ENCODE data around the gene STAB2. TPM values are rescaled to one million over a fixed set of nuclear protein-coding genes. Genes with fewer than 3 reads are reported as not detected.
A peak's percentile ranks its signal among the peaks of the same experiment; 100 is the strongest.

The STAB2 gene
- total and polyA plus RNA-seq, 4 donors, result 0.21 to 0.45 TPM; not detected in 2

DNA sequence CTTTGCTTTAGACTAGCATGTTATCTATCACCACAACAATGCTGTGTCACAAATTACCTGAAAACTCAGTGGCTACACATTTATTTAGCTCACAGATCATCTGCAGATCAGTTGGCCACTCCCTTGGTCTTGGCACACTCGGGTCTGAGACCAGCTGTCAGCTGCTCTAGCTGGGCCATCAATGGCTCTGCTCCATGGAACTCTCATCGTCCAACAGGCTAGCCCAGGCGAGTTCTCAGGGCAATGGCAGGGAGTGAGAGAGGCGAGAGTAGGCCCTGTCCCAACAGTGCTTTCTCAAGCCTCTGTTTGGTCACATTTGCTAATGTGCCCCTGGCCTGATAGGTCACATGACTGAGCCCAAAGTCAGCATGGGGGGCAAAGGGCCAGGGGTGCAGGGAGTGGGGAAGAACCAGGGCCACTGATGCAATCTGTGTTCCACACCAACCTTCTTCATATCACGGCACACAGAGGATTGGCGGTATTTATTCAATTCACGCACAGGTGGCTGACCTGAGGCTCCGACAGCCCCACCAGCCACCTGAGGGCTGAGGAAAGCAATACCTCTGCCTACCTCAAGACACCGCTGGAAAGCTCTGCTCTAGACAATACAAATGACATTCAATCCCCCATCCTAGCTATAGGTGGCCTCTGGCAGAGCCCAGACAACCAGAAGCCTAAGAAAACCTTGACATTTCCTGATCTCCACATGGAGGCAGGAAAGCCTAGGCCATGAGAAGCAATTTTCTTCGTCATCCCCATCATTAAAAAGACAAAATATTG lies 171.4 kb downstream of the STAB2 start:
- H3K9me3 ChIP-seq (ENCODE audit: control insufficient read depth, low read length), result no peaks in the 10 kb centered on the region
- WGBS, 2 donors, result 86 to 94% methylated on average over 10 of the region's 10 CpGs
- ATAC-seq (ENCODE audit: low FRiP score) (no peak), DNase-seq (no peak)
- intact Hi-C loops (cut with DNase I), result no loop called here
- H3K36me3 ChIP-seq (ENCODE audit: control insufficient read depth in 1 of 2, insufficient read depth in 2 of 2, low read length in 1 of 2), result peaks cover 0 to 3% of the 10 kb centered on the region in 2 donors
- no peak overlapping the region for H3K4me3 ChIP-seq (ENCODE audit: low read length in 2 of 2)
- H3K27me3 ChIP-seq (ENCODE audit: control insufficient read depth in 1 of 2, insufficient read depth in 2 of 2, low read length in 1 of 2), result no peaks in the 10 kb centered on the region
- no peak overlapping the region for H3K27ac ChIP-seq (ENCODE audit: low read depth in 1 of 2, low read length in 2 of 2)
- no peaks in the 10 kb centered on the region for H3K4me1 ChIP-seq (ENCODE audit: control insufficient read depth in 1 of 2, insufficient read depth in 2 of 2, low read length in 2 of 2)

DNA sequence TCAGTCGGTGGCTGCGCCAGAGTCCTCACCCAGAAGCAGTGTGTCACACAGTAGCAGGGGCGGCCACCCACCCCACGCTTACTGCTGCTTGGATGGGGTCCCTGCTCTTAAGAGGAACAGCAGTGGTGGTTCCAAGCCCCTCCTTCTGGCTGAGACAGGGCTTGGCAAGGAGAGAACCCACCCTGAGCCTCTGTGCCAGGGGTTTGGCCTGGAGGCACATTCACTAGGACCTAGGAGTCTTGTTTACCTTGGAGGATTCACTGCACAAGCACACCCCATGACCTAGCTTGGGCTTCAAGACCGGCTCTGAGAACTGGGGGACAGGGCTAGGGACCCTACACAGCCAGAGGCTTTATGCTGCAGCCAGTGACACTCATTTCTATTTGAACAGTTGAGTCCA lies 175.4 kb downstream of the STAB2 start:
- Histone ChIP-seq H3K36me3 (ENCODE audit: control insufficient read depth in 1 of 2, insufficient read depth in 2 of 2, low read length in 1 of 2) (peaks cover 2 to 13% of the 10 kb centered on the region in 2 donors), H3K4me3 (ENCODE audit: low read length in 2 of 2) (no peak overlapping the region), H3K27ac (ENCODE audit: low read depth in 1 of 2, low read length in 2 of 2) (no peak overlapping the region), H3K4me1 (ENCODE audit: control insufficient read depth in 1 of 2, insufficient read depth in 2 of 2, low read length in 2 of 2) (no peaks in the 10 kb centered on the region), H3K9me3 (ENCODE audit: control insufficient read depth, low read length) (no peaks in the 10 kb centered on the region), H3K27me3 (ENCODE audit: control insufficient read depth in 1 of 2, insufficient read depth in 2 of 2, low read length in 1 of 2) (no peaks in the 10 kb centered on the region)
- intact Hi-C loops (cut with DNase I), result no loop called here
- ATAC-seq (ENCODE audit: low FRiP score) (no peak), DNase-seq (no peak)
- 36 to 38% methylated on average over 5 of the region's 5 CpGs for WGBS, 2 donors

DNA sequence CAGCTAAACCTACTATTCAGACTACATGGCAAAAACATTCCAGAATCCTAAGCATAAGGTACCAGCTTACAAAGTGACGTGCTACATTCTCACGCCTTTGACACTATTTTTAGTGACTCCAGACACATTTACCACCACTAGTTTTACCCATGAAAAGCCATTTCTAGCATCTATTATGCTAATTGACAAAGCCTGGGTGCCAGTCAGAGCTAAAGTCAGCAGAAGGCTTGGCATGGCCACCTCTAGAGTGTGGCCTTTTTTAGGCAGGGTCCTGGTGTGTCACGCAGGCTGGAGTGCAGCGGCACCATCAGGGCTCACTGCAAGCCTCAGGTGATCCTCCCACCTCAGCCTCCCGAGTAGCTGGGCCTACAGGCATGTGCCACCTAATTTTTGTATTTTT lies 178.2 kb downstream of the STAB2 start:
- intact Hi-C loops (cut with DNase I), result no loop called here
- DNase-seq (no peak), ATAC-seq (ENCODE audit: low FRiP score) (no peak)
- Histone ChIP-seq H3K4me1 (ENCODE audit: control insufficient read depth in 1 of 2, insufficient read depth in 2 of 2, low read length in 2 of 2) (no peaks in the 10 kb centered on the region), H3K36me3 (ENCODE audit: control insufficient read depth in 1 of 2, insufficient read depth in 2 of 2, low read length in 1 of 2) (peaks cover 6 to 20% of the 10 kb centered on the region in 2 donors), H3K9me3 (ENCODE audit: control insufficient read depth, low read length) (no peaks in the 10 kb centered on the region), H3K4me3 (ENCODE audit: low read length in 2 of 2) (no peak overlapping the region), H3K27ac (ENCODE audit: low read depth in 1 of 2, low read length in 2 of 2) (no peak overlapping the region), H3K27me3 (ENCODE audit: control insufficient read depth in 1 of 2, insufficient read depth in 2 of 2, low read length in 1 of 2) (no peaks in the 10 kb centered on the region)
- 90 to 93% methylated on average over 5 of the region's 5 CpGs for WGBS, 2 donors

DNA sequence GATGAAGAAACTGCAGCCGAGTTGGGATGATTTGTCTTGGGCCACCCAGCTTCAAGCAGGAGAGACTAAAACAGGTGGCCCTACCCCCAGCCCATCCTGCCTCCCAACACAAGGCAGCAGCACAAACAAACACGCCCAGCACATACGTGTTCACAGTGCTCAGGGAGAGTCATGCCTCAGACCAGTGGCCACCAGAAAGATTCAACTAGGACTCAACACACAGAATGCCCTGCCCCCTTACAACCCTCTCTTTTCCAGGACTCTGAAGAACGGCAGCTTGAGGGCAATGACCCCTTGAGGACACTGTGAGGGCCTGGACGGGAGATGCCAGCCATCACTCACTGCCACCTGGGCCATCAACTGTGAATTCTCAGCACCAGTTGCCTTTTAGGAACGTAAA lies 179.0 kb downstream of the STAB2 start:
- Histone ChIP-seq H3K27me3 (ENCODE audit: control insufficient read depth in 1 of 2, insufficient read depth in 2 of 2, low read length in 1 of 2) (no peaks in the 10 kb centered on the region), H3K9me3 (ENCODE audit: control insufficient read depth, low read length) (no peaks in the 10 kb centered on the region), H3K4me1 (ENCODE audit: control insufficient read depth in 1 of 2, insufficient read depth in 2 of 2, low read length in 2 of 2) (no peaks in the 10 kb centered on the region), H3K4me3 (ENCODE audit: low read length in 2 of 2) (no peak overlapping the region), H3K27ac (ENCODE audit: low read depth in 1 of 2, low read length in 2 of 2) (no peak overlapping the region), H3K36me3 (ENCODE audit: control insufficient read depth in 1 of 2, insufficient read depth in 2 of 2, low read length in 1 of 2) (peaks cover 8 to 22% of the 10 kb centered on the region in 2 donors)
- DNase-seq (no peak), ATAC-seq (ENCODE audit: low FRiP score) (no peak)
- intact Hi-C loops (cut with DNase I), result no loop called here
- 88 to 91% methylated on average over 6 of the region's 6 CpGs for WGBS, 2 donors

DNA sequence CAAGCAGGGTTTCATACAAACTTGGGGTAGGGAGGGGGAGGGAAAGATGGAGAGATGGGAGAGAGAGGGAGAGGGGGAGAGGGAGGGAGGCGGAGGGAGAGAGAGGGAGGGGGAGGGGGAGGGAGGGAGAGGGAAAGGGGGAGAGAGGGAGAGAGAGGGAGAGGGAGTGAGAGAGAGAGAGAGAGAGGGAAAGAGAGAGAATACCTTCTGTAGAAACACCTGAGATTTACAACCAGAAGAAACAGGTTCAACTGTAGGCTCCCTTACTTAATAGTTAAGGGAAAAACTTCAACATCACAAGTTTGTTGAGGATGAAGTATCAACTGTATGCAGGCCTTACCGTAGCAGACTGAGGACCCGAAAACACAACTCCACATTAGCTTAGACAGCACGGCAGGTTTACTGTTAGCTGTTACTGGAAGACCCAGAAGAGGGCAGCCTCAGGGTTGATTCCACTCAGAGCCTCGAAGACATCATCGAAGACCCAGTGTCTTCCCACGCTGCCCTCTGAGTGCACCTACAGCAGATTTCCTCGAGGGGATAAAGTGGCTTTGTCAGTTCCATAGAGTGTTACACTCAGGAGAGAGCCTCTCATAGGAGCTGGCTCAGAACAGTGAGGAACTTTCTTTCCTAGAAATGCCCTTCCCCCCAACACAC lies 181.5 kb downstream of the STAB2 start:
- intact Hi-C loops (cut with DNase I), result no loop called here
- no peaks in the 10 kb centered on the region for H3K27me3 ChIP-seq (ENCODE audit: control insufficient read depth in 1 of 2, insufficient read depth in 2 of 2, low read length in 1 of 2)
- no peak overlapping the region for H3K4me3 ChIP-seq (ENCODE audit: low read length in 2 of 2)
- ATAC-seq (ENCODE audit: low FRiP score) (no peak), DNase-seq (no peak)
- no peaks in the 10 kb centered on the region for H3K4me1 ChIP-seq (ENCODE audit: control insufficient read depth in 1 of 2, insufficient read depth in 2 of 2, low read length in 2 of 2)
- H3K36me3 ChIP-seq (ENCODE audit: control insufficient read depth in 1 of 2, insufficient read depth in 2 of 2, low read length in 1 of 2), result peaks cover 8 to 19% of the 10 kb centered on the region in 2 donors
- no peaks in the 10 kb centered on the region for H3K9me3 ChIP-seq (ENCODE audit: control insufficient read depth, low read length)
- H3K27ac ChIP-seq (ENCODE audit: low read depth in 1 of 2, low read length in 2 of 2), result no peak overlapping the region
- 84% methylated on average over 7 of the region's 8 CpGs for WGBS, 2 donors

DNA sequence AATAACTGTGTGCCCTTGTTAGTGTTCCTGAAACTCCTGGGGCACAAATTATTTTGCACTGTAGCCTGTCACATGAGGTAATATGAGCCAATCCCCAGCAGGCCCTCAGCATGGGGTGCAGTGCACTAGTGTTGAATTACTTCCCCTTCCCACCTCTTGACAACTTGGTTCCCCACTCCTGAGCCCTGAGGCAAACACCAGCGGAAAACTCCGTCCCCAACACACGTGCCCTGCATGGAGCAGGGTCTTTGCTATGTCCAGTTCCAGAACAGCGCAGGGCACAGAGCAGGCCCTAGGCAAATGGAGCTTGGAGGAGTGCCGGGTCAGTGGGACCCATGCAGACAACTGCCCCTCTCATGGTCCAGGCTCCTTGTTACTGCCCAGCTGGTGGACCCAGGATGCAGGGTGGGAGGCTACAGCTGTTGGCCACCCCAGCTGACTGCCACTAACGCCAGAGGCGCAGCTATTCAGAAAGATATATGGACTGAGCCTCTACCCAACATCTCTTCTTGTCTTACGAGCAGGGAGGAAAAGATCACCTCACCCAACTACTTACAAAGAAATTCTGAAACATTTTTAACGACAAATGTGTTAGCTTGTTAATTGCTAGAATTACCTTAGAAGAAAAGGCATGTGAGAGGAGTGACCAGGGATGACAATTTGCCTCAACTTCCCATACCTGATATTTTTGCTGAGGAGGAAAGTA lies 182.3 kb downstream of the STAB2 start:
- Histone ChIP-seq H3K4me1 (ENCODE audit: control insufficient read depth in 1 of 2, insufficient read depth in 2 of 2, low read length in 2 of 2) (no peaks in the 10 kb centered on the region), H3K27me3 (ENCODE audit: control insufficient read depth in 1 of 2, insufficient read depth in 2 of 2, low read length in 1 of 2) (no peaks in the 10 kb centered on the region), H3K4me3 (ENCODE audit: low read length in 2 of 2) (no peak overlapping the region), H3K9me3 (ENCODE audit: control insufficient read depth, low read length) (no peaks in the 10 kb centered on the region), H3K27ac (ENCODE audit: low read depth in 1 of 2, low read length in 2 of 2) (no peak overlapping the region), H3K36me3 (ENCODE audit: control insufficient read depth in 1 of 2, insufficient read depth in 2 of 2, low read length in 1 of 2) (peaks cover 6 to 19% of the 10 kb centered on the region in 2 donors)
- intact Hi-C loops (cut with DNase I), result no loop called here
- 91% methylated on average over 9 of the region's 9 CpGs for WGBS, 2 donors
- DNase-seq (no peak), ATAC-seq (ENCODE audit: low FRiP score) (no peak)

DNA sequence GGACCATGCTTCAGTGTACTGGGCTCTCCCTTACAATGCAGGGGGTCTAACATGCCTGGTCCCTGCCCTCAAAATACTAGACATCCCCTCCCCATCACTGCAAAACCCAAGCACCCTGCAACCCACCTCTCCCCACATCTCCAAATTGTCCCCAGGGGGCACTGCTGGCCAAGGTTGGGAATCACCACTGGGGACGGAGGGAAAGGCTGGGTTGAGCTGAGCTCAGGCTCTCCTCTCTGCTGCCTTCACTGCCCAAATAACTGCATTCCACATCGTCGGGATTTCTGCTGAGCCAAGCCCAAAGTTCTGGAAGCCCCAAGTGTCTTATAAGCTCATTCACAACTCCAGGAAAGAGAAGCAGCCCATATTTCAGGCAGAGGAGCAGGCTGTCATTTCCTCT lies 184.4 kb downstream of the STAB2 start:
- intact Hi-C loops (cut with DNase I), result loop anchor here (2.0 to 5.0 kb wide), 3 partner anchors 66 to 106 kb away; no protein-coding TSS in a partner anchor
- no peaks in the 10 kb centered on the region for H3K4me1 ChIP-seq (ENCODE audit: control insufficient read depth in 1 of 2, insufficient read depth in 2 of 2, low read length in 2 of 2)
- H3K36me3 ChIP-seq (ENCODE audit: control insufficient read depth in 1 of 2, insufficient read depth in 2 of 2, low read length in 1 of 2), result peaks cover 6 to 11% of the 10 kb centered on the region in 2 donors
- H3K27me3 ChIP-seq (ENCODE audit: control insufficient read depth in 1 of 2, insufficient read depth in 2 of 2, low read length in 1 of 2), result no peaks in the 10 kb centered on the region
- H3K4me3 ChIP-seq (ENCODE audit: low read length in 2 of 2), result no peak overlapping the region
- DNase-seq, result no peak
- H3K9me3 ChIP-seq (ENCODE audit: control insufficient read depth, low read length), result no peaks in the 10 kb centered on the region
- ATAC-seq (ENCODE audit: low FRiP score), result peak; percentile 80
- no peak overlapping the region for H3K27ac ChIP-seq (ENCODE audit: low read depth in 1 of 2, low read length in 2 of 2)
- WGBS, 2 donors, result 12 to 17% methylated on average over 3 of the region's 3 CpGs

DNA sequence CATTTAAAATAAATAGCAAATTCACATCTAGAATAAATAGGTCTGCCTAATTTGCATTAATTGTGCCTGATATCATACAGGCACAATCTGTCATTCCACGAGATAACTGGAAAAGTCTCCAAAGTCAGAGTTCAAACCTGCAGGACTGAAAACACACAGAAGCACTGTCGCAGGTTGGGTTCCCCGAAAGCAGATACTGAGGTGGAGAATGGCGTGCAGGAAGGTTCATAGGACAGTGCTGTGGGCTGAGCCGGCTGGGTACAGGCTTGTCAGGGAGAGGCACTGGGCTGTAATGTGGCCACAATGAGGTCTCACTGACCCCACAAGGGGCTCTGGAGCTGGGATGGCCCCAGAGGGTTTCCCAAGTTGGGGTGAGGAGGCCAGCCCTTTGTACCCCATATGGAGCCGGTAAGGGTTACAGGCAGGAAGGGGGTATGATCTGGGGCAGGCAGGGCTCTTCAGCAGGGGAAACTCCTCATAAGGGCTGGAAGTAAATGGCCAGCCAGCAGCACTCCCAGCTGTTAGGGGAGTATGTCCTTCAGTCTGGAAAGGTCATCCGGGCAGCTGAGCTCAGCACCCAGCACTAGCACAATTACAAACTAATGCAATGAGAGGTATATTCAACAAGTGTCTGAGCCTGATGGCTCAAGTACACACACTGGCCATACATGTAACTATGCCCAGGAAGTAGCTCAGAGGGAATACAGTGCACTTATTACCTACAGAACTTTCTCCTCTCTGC lies 185.5 kb downstream of the STAB2 start:
- no peaks in the 10 kb centered on the region for H3K9me3 ChIP-seq (ENCODE audit: control insufficient read depth, low read length)
- intact Hi-C loops (cut with DNase I), result loop anchor here (5.0 kb wide), 2 partner anchors 65 to 105 kb away; no protein-coding TSS in a partner anchor
- 80 to 91% methylated on average over 7 of the region's 7 CpGs for WGBS, 2 donors
- H3K27me3 ChIP-seq (ENCODE audit: control insufficient read depth in 1 of 2, insufficient read depth in 2 of 2, low read length in 1 of 2), result no peaks in the 10 kb centered on the region
- H3K36me3 ChIP-seq (ENCODE audit: control insufficient read depth in 1 of 2, insufficient read depth in 2 of 2, low read length in 1 of 2), result peaks cover 9 to 17% of the 10 kb centered on the region in 2 donors
- no peak for DNase-seq
- peak; percentile 21 for ATAC-seq (ENCODE audit: low FRiP score)
- no peak overlapping the region for H3K27ac ChIP-seq (ENCODE audit: low read depth in 1 of 2, low read length in 2 of 2)
- H3K4me1 ChIP-seq (ENCODE audit: control insufficient read depth in 1 of 2, insufficient read depth in 2 of 2, low read length in 2 of 2), result no peaks in the 10 kb centered on the region
- H3K4me3 ChIP-seq (ENCODE audit: low read length in 2 of 2), result no peak overlapping the region
